Activated CD4-positive, alpha-beta T cell treated with anti-CD3 and anti-CD28 coated beads for 36 hours (primary cell): ENCODE measurements around the gene VWA5B1. TPM values are rescaled to one million over a fixed set of nuclear protein-coding genes. Genes with fewer than 3 reads are reported as not detected.

Source experiments
- ATAC-seq: fragments of 200-7000 bp; cut with Tn5 transposase; one replicate; pipeline ENCODE4 v1.10.0; 2021; ENCODE audit warnings: mild to moderate bottlenecking, moderate library complexity
- CTCF ChIA-PET: fragments of 350-600 bp; sonication (Branson Sonifier 250); formaldehyde crosslinking; loops from one replicate; lab custom pipeline; 2021; ENCODE audit warnings: antibody characterized with exemption; lab: Charles Lee
- POLR2A ChIA-PET: fragments of 350-600 bp; sonication (Branson Sonifier 250); formaldehyde crosslinking; loops from one replicate; lab custom pipeline; 2021; ENCODE audit warnings: antibody characterized with exemption, inconsistent platforms; lab: Charles Lee
- DNase-seq: peaks from one replicate; pipeline ENCODE4 v3.0.0-alpha.2; 2020
- H3K27ac Mint-ChIP-seq: one replicate; pipeline ENCODE4 v1.8.0; 2021; ENCODE audit warnings: mixed read lengths
- H3K27me3 Mint-ChIP-seq: one replicate; pipeline ENCODE4 v1.8.0; 2021; ENCODE audit warnings: mixed read lengths
- H3K36me3 Mint-ChIP-seq: one replicate; pipeline ENCODE4 v1.8.0; 2021; ENCODE audit warnings: low read depth, mixed read lengths
- H3K4me1 Mint-ChIP-seq: one replicate; pipeline ENCODE4 v1.8.0; 2021; ENCODE audit warnings: mixed read lengths
- H3K4me3 Mint-ChIP-seq: one replicate; pipeline ENCODE4 v1.8.0; 2021; ENCODE audit warnings: mild to moderate bottlenecking, moderate library complexity, mixed read lengths
- H3K9me3 Mint-ChIP-seq: one replicate; pipeline ENCODE4 v1.8.0; 2021; ENCODE audit warnings: low read depth, mixed read lengths
- intact Hi-C, 2 experiments: fragments of 100-400 bp; cut with DNase I in 1 of 2; cut with micrococcal nuclease in 1 of 2; formaldehyde crosslinking; loops; one replicate each; pipeline versions ENCODE4 v1.14.2 to v1.15.1; 2022 to 2024; cut with DNase I, micrococcal nuclease
- total RNA-seq, 2 experiments: library from RNA; stranded (reverse); gene quantifications; one replicate each; pipeline ENCODE4 v1.2.3, GENCODE V29; 2021

VWA5B1 gene
- total RNA-seq, 2 experiments from 2014 or later, result not detected

GRCh38 chr1:20361401-20361800 is 70.7 kb downstream of the VWA5B1 start:
- Mint-ChIP-seq H3K27ac (no peak overlapping the region), H3K27me3 (peaks cover 72% of the 10 kb centered on the region), H3K9me3 (no peaks in the 10 kb centered on the region), H3K36me3 (no peaks in the 10 kb centered on the region), H3K4me3 (no peak overlapping the region), H3K4me1 (peaks cover 23% of the 10 kb centered on the region)
- ATAC-seq, result no peak
- intact Hi-C loops, result loop anchor here (5.0 kb wide), 2 partner anchors 131 to 149 kb away; no protein-coding TSS in a partner anchor
- no peak for DNase-seq
- ChIA-PET POLR2A (no interaction called here), CTCF (interaction anchor here (0.6 to 2.0 kb wide), 10 partner anchors 10 to 210 kb away, joined by 3 to 13 read pairs (median 4); no protein-coding TSS in a partner anchor)

GRCh38 chr1:20361805-20362381 is 71.2 kb downstream of the VWA5B1 start:
- intact Hi-C loops, result loop anchor here (5.0 kb wide), 2 partner anchors 130 to 150 kb away; no protein-coding TSS in a partner anchor
- no peaks in the 10 kb centered on the region for H3K36me3 Mint-ChIP-seq
- ChIA-PET POLR2A (no interaction called here), CTCF (interaction anchor here (0.5 to 2.0 kb wide), 15 partner anchors 9 to 283 kb away, joined by 3 to 13 read pairs (median 3); partner anchors contain the start of gene CAMK2N1)
- H3K27ac Mint-ChIP-seq, result no peak overlapping the region
- peaks cover 20% of the 10 kb centered on the region for H3K4me1 Mint-ChIP-seq
- DNase-seq (peak; percentile 63), ATAC-seq (no peak)
- no peak overlapping the region for H3K4me3 Mint-ChIP-seq
- no peaks in the 10 kb centered on the region for H3K9me3 Mint-ChIP-seq
- H3K27me3 Mint-ChIP-seq, result peaks cover 72% of the 10 kb centered on the region

- intact Hi-C loops, result loop anchor here (5.0 kb wide), 2 partner anchors 129 to 151 kb away; no protein-coding TSS in a partner anchor
- H3K27me3 Mint-ChIP-seq, result peaks cover 75% of the 10 kb centered on the region
- no peak overlapping the region for H3K27ac Mint-ChIP-seq
Observed at GRCh38 chr1:20362856-20363255, 72.2 kb downstream of the VWA5B1 start.

DNA sequence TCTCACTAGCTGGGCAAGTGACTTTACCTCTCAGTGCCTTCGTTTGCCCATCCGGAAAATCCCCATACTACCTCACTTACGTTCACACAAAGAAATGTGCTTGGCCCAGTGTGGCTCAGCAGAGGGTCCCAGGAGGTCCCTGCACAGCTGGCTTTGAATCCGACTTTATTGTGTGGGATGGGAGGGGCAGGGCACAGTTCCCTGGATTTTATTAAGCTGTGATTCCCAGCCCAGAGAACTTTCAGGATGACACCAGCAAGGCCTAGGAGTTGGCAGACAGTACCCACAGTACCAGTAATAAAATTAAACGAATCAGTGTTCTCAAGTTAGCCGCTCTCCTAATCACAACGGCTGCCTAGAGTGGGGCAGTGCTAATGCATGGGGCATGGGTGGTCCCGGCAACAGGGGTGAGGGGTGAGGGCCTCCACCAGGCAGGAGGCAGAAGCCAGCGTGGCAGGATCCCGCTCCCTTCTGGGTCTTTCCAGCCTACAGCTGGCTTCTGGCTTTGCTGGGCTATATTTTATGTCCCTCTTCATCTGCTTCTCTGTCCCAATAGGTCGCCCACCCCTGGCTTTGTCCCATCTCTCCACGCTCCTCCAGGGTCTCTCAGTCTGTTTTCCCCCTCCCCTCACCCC is 74.9 kb downstream of the VWA5B1 start:
- no peaks in the 10 kb centered on the region for H3K9me3 Mint-ChIP-seq
- DNase-seq (no peak), ATAC-seq (no peak)
- CTCF ChIA-PET, result interaction anchor here (0.6 to 0.8 kb wide), 2 partner anchors 129 to 152 kb away, joined by 3 to 4 read pairs; no protein-coding TSS in a partner anchor
- peaks cover 2% of the 10 kb centered on the region for H3K4me1 Mint-ChIP-seq
- H3K4me3 Mint-ChIP-seq, result no peak overlapping the region
- no peaks in the 10 kb centered on the region for H3K36me3 Mint-ChIP-seq
- H3K27ac Mint-ChIP-seq, result no peak overlapping the region
- intact Hi-C loops, result no loop called here
- POLR2A ChIA-PET, result interaction anchor here (0.6 kb wide), 1 partner anchor 241 kb away, joined by 3 read pairs; no protein-coding TSS in a partner anchor
- peaks cover 72% of the 10 kb centered on the region for H3K27me3 Mint-ChIP-seq

More at GRCh38 chr1:20362856-20363255, 72.2 kb downstream of the VWA5B1 start:
- DNase-seq (no peak), ATAC-seq (no peak)
- CTCF ChIA-PET, result interaction anchor here (0.8 to 2.0 kb wide), 8 partner anchors 8 to 138 kb away, joined by 3 to 13 read pairs (median 4); no protein-coding TSS in a partner anchor
- Mint-ChIP-seq H3K36me3 (no peaks in the 10 kb centered on the region), H3K9me3 (no peaks in the 10 kb centered on the region), H3K4me1 (peaks cover 20% of the 10 kb centered on the region), H3K4me3 (no peak overlapping the region)
- POLR2A ChIA-PET, result no interaction called here

GRCh38 chr1:20366056-20366462 is 75.4 kb downstream of the VWA5B1 start:
- H3K36me3 Mint-ChIP-seq, result no peaks in the 10 kb centered on the region
- H3K27me3 Mint-ChIP-seq, result peaks cover 68% of the 10 kb centered on the region
- no peak for DNase-seq
- ChIA-PET POLR2A (no interaction called here), CTCF (interaction anchor here (0.6 kb wide), 1 partner anchor 153 kb away, joined by 4 read pairs; no protein-coding TSS in a partner anchor)
- H3K9me3 Mint-ChIP-seq, result no peaks in the 10 kb centered on the region
- no peak overlapping the region for H3K4me3 Mint-ChIP-seq
- H3K4me1 Mint-ChIP-seq, result peaks cover 2% of the 10 kb centered on the region
- intact Hi-C loops, result no loop called here
- H3K27ac Mint-ChIP-seq, result no peak overlapping the region
- ATAC-seq, result no peak

DNA sequence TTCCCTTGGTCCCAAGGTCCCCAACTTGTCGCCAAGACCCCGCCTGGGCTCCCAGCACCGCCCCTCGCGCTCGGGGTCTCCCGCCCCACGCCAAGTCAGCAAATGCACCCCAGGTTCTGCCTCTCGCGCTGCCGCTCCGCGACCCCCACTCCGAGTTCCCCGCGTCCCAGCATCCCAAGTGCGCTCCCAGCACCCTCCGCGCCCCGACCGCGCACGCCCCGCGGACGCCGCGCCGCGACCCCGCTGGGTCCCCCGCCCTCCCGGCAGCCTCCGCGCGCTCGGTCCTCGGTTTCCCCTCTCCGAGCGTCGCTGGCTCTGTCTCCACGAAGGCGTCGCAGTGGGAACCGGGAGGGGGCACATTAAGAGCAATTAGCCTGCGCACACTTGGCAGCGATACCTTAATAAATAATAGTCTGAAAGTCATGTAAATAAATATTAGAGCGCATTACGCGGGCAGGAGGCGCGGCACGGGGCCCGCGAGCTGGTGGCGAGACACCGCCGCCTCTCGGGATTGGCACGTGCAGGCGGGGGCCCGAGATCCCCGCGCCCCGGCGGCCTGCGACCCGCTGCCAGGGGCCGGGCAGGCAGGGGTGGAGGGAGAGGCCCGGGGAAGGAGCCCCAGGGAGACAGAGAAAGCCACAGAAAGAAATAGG is 75.9 kb downstream of the VWA5B1 start:
- no peak overlapping the region for H3K27ac Mint-ChIP-seq
- ATAC-seq (no peak), DNase-seq (no peak)
- no peaks in the 10 kb centered on the region for H3K9me3 Mint-ChIP-seq
- ChIA-PET POLR2A (no interaction called here), CTCF (no interaction called here)
- peaks cover 7% of the 10 kb centered on the region for H3K4me1 Mint-ChIP-seq
- no peak overlapping the region for H3K4me3 Mint-ChIP-seq
- intact Hi-C loops, result no loop called here
- peaks cover 67% of the 10 kb centered on the region for H3K27me3 Mint-ChIP-seq
- no peaks in the 10 kb centered on the region for H3K36me3 Mint-ChIP-seq

DNA sequence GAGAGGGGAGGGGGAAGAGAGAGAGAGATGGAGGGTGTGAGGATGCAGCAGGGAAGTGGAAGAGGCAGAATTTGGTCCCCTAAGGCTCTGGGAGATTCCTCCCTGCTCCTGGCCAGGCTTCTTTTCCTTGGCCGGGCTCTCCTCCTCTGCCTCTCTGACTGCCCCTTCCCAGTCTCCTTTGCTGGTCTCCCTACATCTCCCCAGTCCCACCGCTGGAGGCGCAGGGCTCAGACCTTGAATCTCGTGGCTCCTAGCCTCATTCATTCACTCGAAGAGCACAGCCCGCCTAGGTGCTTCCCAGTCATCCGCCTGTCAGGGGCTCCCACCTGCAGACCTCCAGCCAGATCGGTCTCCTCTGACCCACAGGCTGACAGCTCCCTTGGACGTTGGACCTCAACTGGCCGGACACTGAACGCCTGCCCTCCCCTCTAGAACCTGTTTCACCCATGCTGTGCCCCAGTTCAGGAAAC is 76.5 kb downstream of the VWA5B1 start:
- CTCF ChIA-PET, result interaction anchor here (0.6 kb wide), 1 partner anchor 16 kb away, joined by 3 read pairs; no protein-coding TSS in a partner anchor
- no peak overlapping the region for H3K4me3 Mint-ChIP-seq
- H3K27me3 Mint-ChIP-seq, result peaks cover 62% of the 10 kb centered on the region

DNA sequence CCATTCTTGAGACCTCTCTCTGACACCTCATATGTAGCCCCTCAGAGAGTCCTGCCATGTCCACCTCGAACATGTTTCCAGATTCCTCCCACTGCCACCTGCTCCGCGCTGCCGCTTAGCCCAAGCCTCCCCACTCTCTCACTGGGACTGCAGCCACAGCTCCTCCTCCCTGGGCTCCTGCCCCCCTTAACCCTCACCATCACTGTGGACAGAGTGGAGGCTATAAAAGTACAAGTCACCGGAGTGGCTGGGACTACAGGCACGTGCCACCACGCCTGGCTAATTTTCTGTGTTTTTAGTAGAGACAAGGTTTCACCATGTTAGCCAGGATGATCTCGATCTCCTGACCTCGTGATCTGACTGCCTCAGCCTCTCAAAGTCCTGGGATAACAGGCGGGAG is 77.0 kb downstream of the VWA5B1 start:
- POLR2A ChIA-PET, result no interaction called here
- H3K4me3 Mint-ChIP-seq, result no peak overlapping the region
- intact Hi-C loops, result no loop called here
- DNase-seq, result no peak
- H3K27me3 Mint-ChIP-seq, result peaks cover 57% of the 10 kb centered on the region
- CTCF ChIA-PET, result interaction anchor here (0.6 kb wide), 1 partner anchor 15 kb away, joined by 3 read pairs; no protein-coding TSS in a partner anchor
- no peak for ATAC-seq
- H3K27ac Mint-ChIP-seq, result no peak overlapping the region
- no peaks in the 10 kb centered on the region for H3K36me3 Mint-ChIP-seq
- no peaks in the 10 kb centered on the region for H3K9me3 Mint-ChIP-seq
- H3K4me1 Mint-ChIP-seq, result peaks cover 12% of the 10 kb centered on the region

More for the DNA sequence above, 76.5 kb downstream of the VWA5B1 start:
- intact Hi-C loops, result no loop called here
- POLR2A ChIA-PET, result no interaction called here
- DNase-seq (peak; percentile 46), ATAC-seq (peak; percentile 49)
- Mint-ChIP-seq H3K27ac (no peak overlapping the region), H3K4me1 (peaks cover 12% of the 10 kb centered on the region), H3K36me3 (no peaks in the 10 kb centered on the region), H3K9me3 (no peaks in the 10 kb centered on the region)

- peaks cover 12% of the 10 kb centered on the region for H3K4me1 Mint-ChIP-seq
- H3K27ac Mint-ChIP-seq, result no peak overlapping the region
- DNase-seq (no peak), ATAC-seq (no peak)
- CTCF ChIA-PET, result no interaction called here
- peaks cover 49% of the 10 kb centered on the region for H3K27me3 Mint-ChIP-seq
- H3K9me3 Mint-ChIP-seq, result no peaks in the 10 kb centered on the region
- POLR2A ChIA-PET, result no interaction called here
- H3K4me3 Mint-ChIP-seq, result no peak overlapping the region
- no peaks in the 10 kb centered on the region for H3K36me3 Mint-ChIP-seq
- intact Hi-C loops, result no loop called here
Observed at GRCh38 chr1:20368866-20369470, 78.3 kb downstream of the VWA5B1 start.

- Mint-ChIP-seq H3K4me3 (no peak overlapping the region), H3K36me3 (no peaks in the 10 kb centered on the region), H3K4me1 (peaks cover 12% of the 10 kb centered on the region), H3K9me3 (no peaks in the 10 kb centered on the region), H3K27ac (no peak overlapping the region), H3K27me3 (peaks cover 34% of the 10 kb centered on the region)
- ChIA-PET CTCF (interaction anchor here (1.0 to 2.5 kb wide), 4 partner anchors 8 to 38 kb away, joined by 3 to 13 read pairs (median 4); no protein-coding TSS in a partner anchor), POLR2A (no interaction called here)
- intact Hi-C loops, result loop anchor here in 1 of 2 experiments (10.0 kb wide), 1 partner anchor 264 kb away; the partner anchor contains the start of gene PINK1
- no peak for DNase-seq
- no peak for ATAC-seq
Observed at GRCh38 chr1:20370698-20371097, 80.0 kb downstream of the VWA5B1 start.
